GM23338 (cell line): Measurements from ENCODE around the gene GALNT9. TPM values are rescaled to one million over a fixed set of nuclear protein-coding genes. Genes with fewer than 3 reads are reported as not detected.
"Not testable (repeated sequence)": the region's sequence is repeated elsewhere in the genome, so short reads cannot be mapped to it uniquely, and the experiment has no call there.

Experiments used
- ATAC-seq: fragments of 200-7000 bp; cut with Tn5 transposase; 3 replicates; pipeline ENCODE4 v1.9.1; 2020
- DNase-seq: peaks from one replicate; pipeline ENCODE4 v3.0.0-alpha.2; 2015; ENCODE audit warnings: low spot score
- H2AFZ ChIP-seq: fragments of 200-600 bp; sonication (generic); 2 replicates; pipeline ENCODE4 v1.8.0; 2016; ENCODE audit warnings: antibody characterized with exemption, mild to moderate bottlenecking, moderate library complexity
- H3F3A ChIP-seq: fragments of 200-600 bp; sonication (generic); replicated peaks from 2 replicates; pipeline ENCODE4 v1.8.0; 2017; ENCODE audit warnings: antibody characterized with exemption, mixed run types, low read depth
- H3K27ac ChIP-seq: fragments of 200-600 bp; sonication (generic); 2 replicates; pipeline ENCODE4 v1.6.1; 2016; ENCODE audit warnings: low read depth
- H3K27me3 ChIP-seq: fragments of 200-600 bp; sonication (generic); 2 replicates; pipeline ENCODE4 v1.8.0; 2016; ENCODE audit warnings: mild to moderate bottlenecking, mixed run types, moderate library complexity; ENCODE audit not compliant: insufficient read depth
- H3K36me3 ChIP-seq: fragments of 200-600 bp; sonication (generic); 2 replicates; pipeline ENCODE4 v1.8.0; 2016; ENCODE audit warnings: mild to moderate bottlenecking; ENCODE audit not compliant: insufficient read depth
- H3K4me1 ChIP-seq: fragments of 200-600 bp; sonication (generic); 2 replicates; pipeline ENCODE4 v1.8.0; 2016; ENCODE audit warnings: mild to moderate bottlenecking, moderate library complexity; ENCODE audit not compliant: insufficient read depth
- H3K4me2 ChIP-seq: fragments of 200-600 bp; sonication (generic); 2 replicates; pipeline ENCODE4 v1.7.1; 2017; ENCODE audit warnings: mixed run types
- H3K4me3 ChIP-seq: fragments of 200-600 bp; sonication (generic); 2 replicates; pipeline ENCODE4 v1.6.1; 2016; ENCODE audit warnings: mixed run types
- H3K79me2 ChIP-seq: fragments of 200-600 bp; sonication (generic); replicated peaks from 2 replicates; pipeline ENCODE4 v1.8.0; 2017; ENCODE audit warnings: mild to moderate bottlenecking; ENCODE audit not compliant: insufficient read depth
- H3K9me2 ChIP-seq: fragments of 200-600 bp; sonication (generic); 2 replicates; pipeline ENCODE4 v1.8.0; 2017; ENCODE audit not compliant: insufficient read depth
- H4K20me1 ChIP-seq: fragments of 200-600 bp; sonication (generic); replicated peaks from 2 replicates; pipeline ENCODE4 v1.8.0; 2017; ENCODE audit warnings: mild to moderate bottlenecking; ENCODE audit not compliant: insufficient read depth
- H3K27ac Mint-ChIP-seq: 2 replicates; pipeline ENCODE4 v1.8.0; 2020; ENCODE audit warnings: inconsistent platforms, mild to moderate bottlenecking, moderate library complexity, mixed read lengths
- H3K27me3 Mint-ChIP-seq: 3 replicates; pipeline ENCODE4 v1.8.0; 2022; ENCODE audit warnings: low read depth, mild to moderate bottlenecking, moderate library complexity, mixed read lengths, inconsistent platforms; ENCODE audit not compliant: insufficient read depth, poor library complexity
- H3K36me3 Mint-ChIP-seq: 3 replicates; pipeline ENCODE4 v1.8.0; 2021; ENCODE audit warnings: low read depth, mild to moderate bottlenecking, inconsistent platforms, moderate library complexity, mixed read lengths
- H3K4me1 Mint-ChIP-seq: 3 replicates; pipeline ENCODE4 v1.8.0; 2020; ENCODE audit warnings: mild to moderate bottlenecking, inconsistent platforms, mixed read lengths
- H3K4me3 Mint-ChIP-seq: 3 replicates; pipeline ENCODE4 v1.8.0; 2021; ENCODE audit warnings: moderate library complexity, mild to moderate bottlenecking, inconsistent platforms, mixed read lengths
- H3K9me3 Mint-ChIP-seq: 3 replicates; pipeline ENCODE4 v1.8.0; 2020; ENCODE audit warnings: moderate library complexity, mild to moderate bottlenecking, inconsistent platforms, mixed read lengths
- CREB1 ChIP-seq: fragments of 250-450 bp; sonication (Bioruptor Pico); IDR thresholded peaks from 2 replicates; pipeline ENCODE4 v1.5.0; 2020; ENCODE audit warnings: low read depth, mild to moderate bottlenecking, moderate library complexity
- EZH2 ChIP-seq: fragments of 200-600 bp; sonication (generic); IDR thresholded peaks from one replicate; pipeline ENCODE4 v1.8.0; 2017; ENCODE audit warnings: antibody characterized with exemption, mild to moderate bottlenecking, low read depth; ENCODE audit not compliant: unreplicated experiment
- STAT1 ChIP-seq: IDR thresholded peaks from one replicate; pipeline ENCODE4 v1.6.1; 2016; ENCODE audit warnings: antibody characterized with exemption; ENCODE audit not compliant: unreplicated experiment
- polyA plus RNA-seq: library from polyadenylated mRNA; unstranded; fragments of >200 nt; fragmentation: Nextera tagmentation; extraction: Ambion mirVana; gene quantifications from 2 replicates; pipeline ENCODE4 v1.2.1, GENCODE V29; 2016
- total RNA-seq: library from RNA; depleted of rRNA; stranded (reverse); fragments of >200 nt; shearing (Covaris generic); gene quantifications from 2 replicates; pipeline ENCODE4 v1.2.3, GENCODE V29; 2014
- TF ChIP-seq, protein P1 (sequence below), 2 experiments: fragments of 200-600 bp in 1 of 2; sonication (generic) in 1 of 2; conservative IDR thresholded peaks; 2 replicates each; pipeline versions ENCODE4 v1.5.1 to v1.6.1; 2016 to 2017; ENCODE audit warnings: antibody characterized with exemption in 2 of 2, low read depth in 2 of 2, mild to moderate bottlenecking in 2 of 2, moderate library complexity in 1 of 2
- TF ChIP-seq, protein P2 (sequence below): IDR thresholded peaks from one replicate; pipeline ENCODE4 v1.6.1; 2018; ENCODE audit warnings: antibody characterized with exemption; ENCODE audit not compliant: unreplicated experiment

Gene GALNT9
- total and polyA plus RNA-seq, 2 experiments from 2014 or later = 0.81 to 2.5 TPM

DNA sequence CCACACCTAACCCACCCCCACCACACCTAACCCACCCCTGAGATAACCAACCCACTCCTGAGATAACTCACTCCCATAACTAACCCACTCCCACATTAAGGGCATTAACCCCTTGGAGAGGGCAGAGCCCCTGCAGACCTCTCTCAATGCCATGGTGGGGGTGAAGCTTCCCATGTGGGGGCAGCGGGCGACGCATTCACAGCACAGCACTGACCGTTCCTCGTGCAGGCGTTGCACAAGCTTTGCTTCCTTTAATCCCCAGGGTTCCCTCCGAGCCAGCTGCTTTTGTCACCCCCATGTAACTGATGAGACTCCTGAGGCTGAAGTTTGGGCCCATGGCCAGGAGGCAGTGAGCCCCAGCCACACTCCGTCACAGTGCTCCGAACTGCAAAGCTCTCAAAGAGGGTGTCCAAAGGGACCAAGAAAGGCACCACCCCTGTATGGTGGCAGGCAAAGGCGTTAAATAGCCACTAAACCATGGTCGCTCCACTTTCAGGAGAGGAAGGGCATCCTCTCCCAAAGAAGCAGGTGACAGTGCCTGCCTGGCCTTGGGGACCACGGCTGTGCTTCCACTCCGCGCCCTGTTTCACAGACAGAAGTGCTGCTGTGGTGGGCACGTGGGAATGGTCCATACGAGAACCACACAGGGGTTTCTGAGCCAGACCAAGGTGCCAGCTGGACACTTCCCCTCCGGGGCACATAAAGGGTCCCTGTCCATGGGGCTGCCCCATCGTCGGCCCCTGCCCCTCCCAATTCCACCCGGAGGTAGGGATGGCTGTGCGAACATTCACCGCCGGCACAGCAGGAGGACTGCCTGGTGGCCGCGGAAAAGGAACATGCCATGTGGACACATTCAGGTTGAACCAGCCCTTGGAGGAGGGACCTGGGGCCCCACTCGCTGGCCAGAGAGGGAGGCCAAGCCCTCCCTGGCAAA lies 28.3 kb downstream of the GALNT9 start (continued):
- TF ChIP-seq, protein P1, sequence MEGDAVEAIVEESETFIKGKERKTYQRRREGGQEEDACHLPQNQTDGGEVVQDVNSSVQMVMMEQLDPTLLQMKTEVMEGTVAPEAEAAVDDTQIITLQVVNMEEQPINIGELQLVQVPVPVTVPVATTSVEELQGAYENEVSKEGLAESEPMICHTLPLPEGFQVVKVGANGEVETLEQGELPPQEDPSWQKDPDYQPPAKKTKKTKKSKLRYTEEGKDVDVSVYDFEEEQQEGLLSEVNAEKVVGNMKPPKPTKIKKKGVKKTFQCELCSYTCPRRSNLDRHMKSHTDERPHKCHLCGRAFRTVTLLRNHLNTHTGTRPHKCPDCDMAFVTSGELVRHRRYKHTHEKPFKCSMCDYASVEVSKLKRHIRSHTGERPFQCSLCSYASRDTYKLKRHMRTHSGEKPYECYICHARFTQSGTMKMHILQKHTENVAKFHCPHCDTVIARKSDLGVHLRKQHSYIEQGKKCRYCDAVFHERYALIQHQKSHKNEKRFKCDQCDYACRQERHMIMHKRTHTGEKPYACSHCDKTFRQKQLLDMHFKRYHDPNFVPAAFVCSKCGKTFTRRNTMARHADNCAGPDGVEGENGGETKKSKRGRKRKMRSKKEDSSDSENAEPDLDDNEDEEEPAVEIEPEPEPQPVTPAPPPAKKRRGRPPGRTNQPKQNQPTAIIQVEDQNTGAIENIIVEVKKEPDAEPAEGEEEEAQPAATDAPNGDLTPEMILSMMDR (conservative IDR thresholded peaks at IDR 0.05; ENCODE audit: low read depth in 2 of 2) = no peak
- TF ChIP-seq, protein P2, sequence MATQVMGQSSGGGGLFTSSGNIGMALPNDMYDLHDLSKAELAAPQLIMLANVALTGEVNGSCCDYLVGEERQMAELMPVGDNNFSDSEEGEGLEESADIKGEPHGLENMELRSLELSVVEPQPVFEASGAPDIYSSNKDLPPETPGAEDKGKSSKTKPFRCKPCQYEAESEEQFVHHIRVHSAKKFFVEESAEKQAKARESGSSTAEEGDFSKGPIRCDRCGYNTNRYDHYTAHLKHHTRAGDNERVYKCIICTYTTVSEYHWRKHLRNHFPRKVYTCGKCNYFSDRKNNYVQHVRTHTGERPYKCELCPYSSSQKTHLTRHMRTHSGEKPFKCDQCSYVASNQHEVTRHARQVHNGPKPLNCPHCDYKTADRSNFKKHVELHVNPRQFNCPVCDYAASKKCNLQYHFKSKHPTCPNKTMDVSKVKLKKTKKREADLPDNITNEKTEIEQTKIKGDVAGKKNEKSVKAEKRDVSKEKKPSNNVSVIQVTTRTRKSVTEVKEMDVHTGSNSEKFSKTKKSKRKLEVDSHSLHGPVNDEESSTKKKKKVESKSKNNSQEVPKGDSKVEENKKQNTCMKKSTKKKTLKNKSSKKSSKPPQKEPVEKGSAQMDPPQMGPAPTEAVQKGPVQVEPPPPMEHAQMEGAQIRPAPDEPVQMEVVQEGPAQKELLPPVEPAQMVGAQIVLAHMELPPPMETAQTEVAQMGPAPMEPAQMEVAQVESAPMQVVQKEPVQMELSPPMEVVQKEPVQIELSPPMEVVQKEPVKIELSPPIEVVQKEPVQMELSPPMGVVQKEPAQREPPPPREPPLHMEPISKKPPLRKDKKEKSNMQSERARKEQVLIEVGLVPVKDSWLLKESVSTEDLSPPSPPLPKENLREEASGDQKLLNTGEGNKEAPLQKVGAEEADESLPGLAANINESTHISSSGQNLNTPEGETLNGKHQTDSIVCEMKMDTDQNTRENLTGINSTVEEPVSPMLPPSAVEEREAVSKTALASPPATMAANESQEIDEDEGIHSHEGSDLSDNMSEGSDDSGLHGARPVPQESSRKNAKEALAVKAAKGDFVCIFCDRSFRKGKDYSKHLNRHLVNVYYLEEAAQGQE = no peak
- TF ChIP-seq EZH2 = no peak

DNA sequence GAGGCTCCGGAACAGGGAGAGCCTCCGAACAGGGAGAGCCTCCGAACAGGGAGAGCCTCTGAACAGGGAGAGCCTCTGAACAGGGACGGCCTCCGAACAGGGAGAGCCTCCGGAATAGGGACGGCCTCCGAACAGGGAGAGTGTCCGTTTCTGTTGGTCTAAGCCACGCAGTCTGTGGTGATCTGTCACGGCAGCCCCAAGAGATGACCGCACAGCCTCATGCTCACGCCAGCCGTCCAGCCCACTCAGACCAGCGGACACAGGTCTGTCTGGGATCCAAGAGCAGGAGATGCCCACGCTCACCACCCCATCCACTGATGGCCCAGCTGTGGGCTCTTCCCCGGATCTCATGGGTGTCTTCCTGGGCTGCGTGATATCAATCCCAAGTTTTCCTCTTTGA lies 33.3 kb downstream of the GALNT9 start:
- Mint-ChIP-seq H3K4me3 (no peak overlapping the region), H3K9me3 (peaks cover 4% of the 10 kb centered on the region), H3K27ac (no peak overlapping the region), H3K27me3 (peaks cover 17% of the 10 kb centered on the region), H3K36me3 (0 out of 3 replicates have a peak, but pooled peaks cover 2% of the 10 kb centered on the region), H3K4me1 (no peaks in the 10 kb centered on the region)
- no peaks in the 10 kb centered on the region for H4K20me1 ChIP-seq
- H3K4me1 ChIP-seq = no peaks in the 10 kb centered on the region
- H2AFZ ChIP-seq = no peak overlapping the region
- H3K27me3 ChIP-seq = 0 out of 2 replicates have a peak, but pooled peaks cover 10% of the 10 kb centered on the region
- DNase-seq (no peak), ATAC-seq (no peak)
- H3K9me2 ChIP-seq = no peaks in the 10 kb centered on the region
- H3K4me3 ChIP-seq = no peak overlapping the region
- no peaks in the 10 kb centered on the region for H3F3A ChIP-seq
- no peak overlapping the region for H3K27ac ChIP-seq
- no peaks in the 10 kb centered on the region for H3K79me2 ChIP-seq
- TF ChIP-seq CREB1 (CRISPR knock-in tag) (no peak), STAT1 (no peak)
- H3K36me3 ChIP-seq = no peaks in the 10 kb centered on the region
- H3K4me2 ChIP-seq = no peak overlapping the region

DNA sequence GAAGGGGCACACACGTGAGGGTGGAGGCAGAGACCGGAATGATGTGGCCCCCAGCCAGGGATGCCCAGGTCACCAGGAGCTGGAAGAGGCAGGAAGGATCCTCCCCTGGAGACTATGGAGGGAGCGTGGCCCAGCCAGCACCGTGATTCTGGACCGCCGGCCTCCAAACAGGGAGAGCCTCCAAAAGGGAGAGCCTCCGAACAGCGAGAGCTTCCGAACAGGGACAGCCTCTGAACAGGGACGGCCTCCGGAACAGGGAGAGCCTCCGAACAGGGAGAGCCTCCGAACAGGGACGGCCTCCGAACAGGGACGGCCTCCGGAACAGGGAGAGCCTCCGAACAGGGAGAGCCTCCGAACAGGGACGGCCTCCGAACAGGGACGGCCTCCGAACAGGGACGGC lies 33.8 kb downstream of the GALNT9 start:
- peaks cover 15% of the 10 kb centered on the region for H3K27me3 Mint-ChIP-seq
- not testable (repeated sequence) for H3K4me2 ChIP-seq, H3K4me3 ChIP-seq, H3K36me3 Mint-ChIP-seq, H3K4me1 Mint-ChIP-seq, H3K36me3 ChIP-seq, H2AFZ ChIP-seq, H3K9me3 Mint-ChIP-seq, H3F3A ChIP-seq, H3K4me1 ChIP-seq, H3K9me2 ChIP-seq, H3K27ac Mint-ChIP-seq, ATAC-seq, DNase-seq, H3K27ac ChIP-seq, H3K4me3 Mint-ChIP-seq, H3K79me2 ChIP-seq, H4K20me1 ChIP-seq, H3K27me3 ChIP-seq
